ENCODE measurements around the gene SBF2.

SBF2 gene

DNA sequence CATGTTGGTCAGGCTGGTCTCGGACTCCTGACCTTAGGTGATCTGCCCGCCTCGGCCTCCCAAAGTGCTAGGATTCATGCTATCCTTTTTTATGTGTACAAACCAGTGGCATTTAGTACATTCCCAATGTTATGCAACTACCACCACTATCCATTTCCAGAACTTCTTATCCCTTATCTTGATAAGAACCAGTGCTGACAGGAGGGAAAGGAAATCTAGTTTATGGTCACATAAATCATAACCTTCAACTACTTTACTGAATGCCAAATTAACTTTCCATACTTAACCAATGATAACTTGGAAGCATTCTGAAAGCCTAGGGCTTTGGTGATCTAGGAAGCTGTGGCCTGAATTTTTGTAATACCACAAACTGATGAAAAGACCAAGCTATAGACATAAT is 459.7 kb downstream of the SBF2 start:
- Histone ChIP-seq H3K36me3 (peaks cover 23% of the 10 kb centered on the region), H3K9me3 (no peaks in the 10 kb centered on the region), H3K27ac (no peak overlapping the region), H3K4me3 (ENCODE audit: low read depth in 1 of 2, low read length in 1 of 2) (no peak overlapping the region), H3K27me3 (no peaks in the 10 kb centered on the region), H3K4me1 (ENCODE audit: control insufficient read depth in 1 of 2, insufficient read depth in 1 of 2, low read depth in 1 of 2, low read length in 1 of 2) (no peaks in the 10 kb centered on the region)
- TF ChIP-seq, protein P1, sequence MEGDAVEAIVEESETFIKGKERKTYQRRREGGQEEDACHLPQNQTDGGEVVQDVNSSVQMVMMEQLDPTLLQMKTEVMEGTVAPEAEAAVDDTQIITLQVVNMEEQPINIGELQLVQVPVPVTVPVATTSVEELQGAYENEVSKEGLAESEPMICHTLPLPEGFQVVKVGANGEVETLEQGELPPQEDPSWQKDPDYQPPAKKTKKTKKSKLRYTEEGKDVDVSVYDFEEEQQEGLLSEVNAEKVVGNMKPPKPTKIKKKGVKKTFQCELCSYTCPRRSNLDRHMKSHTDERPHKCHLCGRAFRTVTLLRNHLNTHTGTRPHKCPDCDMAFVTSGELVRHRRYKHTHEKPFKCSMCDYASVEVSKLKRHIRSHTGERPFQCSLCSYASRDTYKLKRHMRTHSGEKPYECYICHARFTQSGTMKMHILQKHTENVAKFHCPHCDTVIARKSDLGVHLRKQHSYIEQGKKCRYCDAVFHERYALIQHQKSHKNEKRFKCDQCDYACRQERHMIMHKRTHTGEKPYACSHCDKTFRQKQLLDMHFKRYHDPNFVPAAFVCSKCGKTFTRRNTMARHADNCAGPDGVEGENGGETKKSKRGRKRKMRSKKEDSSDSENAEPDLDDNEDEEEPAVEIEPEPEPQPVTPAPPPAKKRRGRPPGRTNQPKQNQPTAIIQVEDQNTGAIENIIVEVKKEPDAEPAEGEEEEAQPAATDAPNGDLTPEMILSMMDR (IDR thresholded peaks at IDR 0.05), result no peak

DNA sequence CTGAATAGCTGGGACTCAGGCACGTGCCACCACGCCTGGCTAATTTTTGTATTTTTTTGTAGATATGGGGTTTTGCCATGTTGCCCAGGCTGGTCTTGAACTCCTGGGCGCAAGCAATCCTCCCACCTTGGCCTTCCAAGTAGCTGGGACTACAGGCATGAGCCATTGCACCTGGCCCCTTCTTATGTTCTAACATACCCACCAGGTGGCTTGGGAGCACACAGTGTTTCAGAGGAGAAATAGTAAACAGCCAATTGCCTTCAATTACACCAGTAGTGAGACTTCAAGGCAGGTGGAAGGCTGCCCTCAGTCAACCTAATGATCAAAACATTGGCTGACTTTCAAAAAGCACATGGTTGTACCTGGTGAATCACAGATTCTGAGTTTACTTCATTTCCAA is 462.9 kb downstream of the SBF2 start:
- H3K36me3 ChIP-seq, result peaks cover 18% of the 10 kb centered on the region

DNA sequence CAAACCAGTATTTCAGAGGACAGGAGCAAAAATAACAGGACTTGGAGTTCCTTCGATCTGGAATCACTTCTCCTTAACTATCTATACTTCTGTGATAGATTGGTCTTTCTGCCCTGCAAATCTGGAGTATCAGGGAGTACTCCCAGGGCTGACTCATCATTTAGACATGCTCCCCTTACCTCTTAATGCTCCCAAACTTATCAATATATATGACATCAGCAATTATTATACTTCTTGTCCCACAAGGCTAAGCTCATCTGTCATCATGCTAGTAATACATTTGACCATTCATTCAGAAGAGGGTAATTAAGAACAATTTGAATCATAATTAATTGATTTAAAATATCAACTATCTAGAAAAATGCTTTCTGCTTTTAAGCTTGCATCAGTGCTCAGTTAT is 466.3 kb downstream of the SBF2 start:
- TF ChIP-seq, protein P1 (IDR thresholded peaks at IDR 0.05), result no peak
- Histone ChIP-seq H3K9me3 (no peaks in the 10 kb centered on the region), H3K27me3 (no peaks in the 10 kb centered on the region), H3K27ac (no peak overlapping the region), H3K4me1 (ENCODE audit: control insufficient read depth in 1 of 2, insufficient read depth in 1 of 2, low read depth in 1 of 2, low read length in 1 of 2) (no peaks in the 10 kb centered on the region), H3K36me3 (peaks cover 18% of the 10 kb centered on the region), H3K4me3 (ENCODE audit: low read depth in 1 of 2, low read length in 1 of 2) (no peak overlapping the region)

More for the DNA sequence above, 462.9 kb downstream of the SBF2 start:
- H3K9me3 ChIP-seq, result no peaks in the 10 kb centered on the region
- H3K27me3 ChIP-seq, result no peaks in the 10 kb centered on the region
- no peaks in the 10 kb centered on the region for H3K4me1 ChIP-seq (ENCODE audit: control insufficient read depth in 1 of 2, insufficient read depth in 1 of 2, low read depth in 1 of 2, low read length in 1 of 2)
- H3K4me3 ChIP-seq (ENCODE audit: low read depth in 1 of 2, low read length in 1 of 2), result no peak overlapping the region
- no peak overlapping the region for H3K27ac ChIP-seq
- TF ChIP-seq, protein P1 (IDR thresholded peaks at IDR 0.05), result no peak

DNA sequence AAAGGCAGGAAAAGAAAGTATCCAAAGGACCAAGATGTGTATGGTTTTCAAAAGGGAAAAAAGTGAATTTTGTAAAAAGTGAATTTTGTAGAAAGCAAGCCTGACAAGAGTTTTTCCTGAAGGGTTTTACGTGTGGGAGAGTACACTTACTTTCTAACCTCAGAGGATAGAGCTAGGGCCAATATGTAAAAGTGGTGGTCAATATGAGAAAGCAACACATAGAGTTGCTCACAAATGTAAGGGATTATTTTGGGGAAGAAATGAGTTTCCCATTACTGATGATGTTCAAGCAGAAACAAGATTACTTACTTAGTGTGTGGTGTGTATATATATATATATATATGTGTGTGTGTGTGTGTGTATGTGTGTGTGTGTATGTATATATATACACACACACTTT is 467.6 kb downstream of the SBF2 start:
- Histone ChIP-seq H3K9me3 (no peaks in the 10 kb centered on the region), H3K4me1 (ENCODE audit: control insufficient read depth in 1 of 2, insufficient read depth in 1 of 2, low read depth in 1 of 2, low read length in 1 of 2) (no peaks in the 10 kb centered on the region), H3K4me3 (ENCODE audit: low read depth in 1 of 2, low read length in 1 of 2) (no peak overlapping the region), H3K27ac (no peak overlapping the region), H3K27me3 (no peaks in the 10 kb centered on the region), H3K36me3 (peaks cover 10% of the 10 kb centered on the region)
- TF ChIP-seq, protein P1 (IDR thresholded peaks at IDR 0.05), result no peak

DNA sequence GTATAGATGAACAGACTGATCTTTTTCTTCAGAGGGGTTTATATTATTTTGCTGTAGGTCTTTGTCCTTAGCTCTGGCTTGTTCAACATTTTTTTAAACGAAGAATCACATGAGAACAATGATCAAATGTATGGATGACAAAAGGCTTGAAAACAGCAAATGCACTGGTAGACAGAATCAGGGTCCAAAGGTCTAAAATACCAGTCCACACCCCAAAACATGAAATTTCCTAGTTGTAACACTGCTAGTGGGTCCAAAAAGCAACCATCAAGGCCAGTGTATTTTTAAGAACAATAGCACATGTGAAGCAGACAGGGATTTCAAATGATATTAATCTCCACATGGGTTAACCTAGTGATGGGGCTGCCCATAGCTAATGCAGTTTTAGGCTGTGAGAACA is 468.1 kb downstream of the SBF2 start:
- TF ChIP-seq, protein P1 (IDR thresholded peaks at IDR 0.05), result no peak
- H3K9me3 ChIP-seq, result no peaks in the 10 kb centered on the region
- H3K36me3 ChIP-seq, result peaks cover 5% of the 10 kb centered on the region
- no peak overlapping the region for H3K4me3 ChIP-seq (ENCODE audit: low read depth in 1 of 2, low read length in 1 of 2)
- no peaks in the 10 kb centered on the region for H3K4me1 ChIP-seq (ENCODE audit: control insufficient read depth in 1 of 2, insufficient read depth in 1 of 2, low read depth in 1 of 2, low read length in 1 of 2)
- H3K27ac ChIP-seq, result no peak overlapping the region
- no peaks in the 10 kb centered on the region for H3K27me3 ChIP-seq

DNA sequence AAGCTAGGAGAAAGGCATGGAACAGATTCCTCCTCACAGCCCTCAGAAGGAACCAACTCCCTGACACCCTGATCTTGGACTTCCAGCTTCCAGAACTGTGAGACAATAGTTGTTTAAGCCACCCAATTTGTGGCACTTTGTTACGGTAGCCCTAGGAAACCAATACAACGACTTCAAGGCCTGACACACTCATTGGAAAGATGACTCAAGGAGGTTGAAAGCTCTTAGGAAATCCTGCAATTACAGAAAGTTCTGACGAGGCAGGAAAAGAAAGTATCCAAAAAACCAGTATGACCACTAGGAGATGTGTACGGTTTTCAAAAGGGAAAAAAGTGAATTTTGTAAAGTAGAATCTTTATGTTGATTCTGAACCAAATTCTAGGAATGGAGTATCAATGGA is 468.7 kb downstream of the SBF2 start:
- Histone ChIP-seq H3K4me3 (ENCODE audit: low read depth in 1 of 2, low read length in 1 of 2) (no peak overlapping the region), H3K4me1 (ENCODE audit: control insufficient read depth in 1 of 2, insufficient read depth in 1 of 2, low read depth in 1 of 2, low read length in 1 of 2) (no peaks in the 10 kb centered on the region), H3K36me3 (peaks cover 5% of the 10 kb centered on the region), H3K9me3 (no peaks in the 10 kb centered on the region), H3K27me3 (no peaks in the 10 kb centered on the region), H3K27ac (no peak overlapping the region)
- TF ChIP-seq, protein P1 (IDR thresholded peaks at IDR 0.05), result no peak
